ENCODE measurements around the gene TCF7. TPM values are rescaled to one million over a fixed set of nuclear protein-coding genes. Genes with fewer than 3 reads are reported as not detected.

The TCF7 gene
- total RNA-seq, 1 donor from 2014 or later: 3.4 TPM

- DNase-seq (peak; percentile 76), ATAC-seq (peak; percentile 80)
- intact Hi-C loops (cut with micrococcal nuclease): no loop called here
Measured at GRCh38 chr5:134127376-134127861, 12.9 kb downstream of the TCF7 start.

GRCh38 chr5:134127988-134128647 is 13.6 kb downstream of the TCF7 start:
- intact Hi-C loops (cut with micrococcal nuclease): no loop called here
- DNase-seq (no peak), ATAC-seq (no peak)

- no peak for ATAC-seq
- DNase-seq: no peak
- intact Hi-C loops (cut with micrococcal nuclease): no loop called here
Measured at GRCh38 chr5:134128648-134128995, 14.1 kb downstream of the TCF7 start.

GRCh38 chr5:134129411-134130238 is 15.1 kb downstream of the TCF7 start:
- DNase-seq: no peak

GRCh38 chr5:134130239-134130945 is 15.9 kb downstream of the TCF7 start:
- DNase-seq (no peak), ATAC-seq (no peak)
- intact Hi-C loops (cut with micrococcal nuclease): no loop called here

More at GRCh38 chr5:134129411-134130238, 15.1 kb downstream of the TCF7 start:
- ATAC-seq: no peak
- intact Hi-C loops (cut with micrococcal nuclease): no loop called here

- DNase-seq (no peak), ATAC-seq (no peak)
- intact Hi-C loops (cut with micrococcal nuclease): no loop called here
Measured at GRCh38 chr5:134131165-134131564, 16.7 kb downstream of the TCF7 start.

- DNase-seq (no peak), ATAC-seq (no peak)
- intact Hi-C loops (cut with micrococcal nuclease): no loop called here
Measured at GRCh38 chr5:134131578-134132350, 17.3 kb downstream of the TCF7 start.

GRCh38 chr5:134132372-134133187 is 18.1 kb downstream of the TCF7 start:
- no peak for ATAC-seq

GRCh38 chr5:134133188-134133994 is 18.9 kb downstream of the TCF7 start:
- no peak for ATAC-seq
- intact Hi-C loops (cut with micrococcal nuclease): no loop called here
- DNase-seq: no peak

More at GRCh38 chr5:134132372-134133187, 18.1 kb downstream of the TCF7 start:
- no peak for DNase-seq
- intact Hi-C loops (cut with micrococcal nuclease): no loop called here

- ATAC-seq: no peak
- intact Hi-C loops (cut with micrococcal nuclease): no loop called here
- DNase-seq: no peak
Measured at GRCh38 chr5:134133995-134134541, 19.6 kb downstream of the TCF7 start.

- no peak for ATAC-seq
- intact Hi-C loops (cut with micrococcal nuclease): no loop called here
- no peak for DNase-seq
Measured at GRCh38 chr5:134135091-134135655, 20.7 kb downstream of the TCF7 start.

- no peak for DNase-seq
- intact Hi-C loops (cut with micrococcal nuclease): no loop called here
- no peak for ATAC-seq
Measured at GRCh38 chr5:134136221-134136631, 21.7 kb downstream of the TCF7 start.

GRCh38 chr5:134136771-134137170 is 22.3 kb downstream of the TCF7 start:
- ATAC-seq: no peak
- no peak for DNase-seq

GRCh38 chr5:134138416-134139376 is 24.2 kb downstream of the TCF7 start:
- DNase-seq (no peak), ATAC-seq (no peak)
- intact Hi-C loops (cut with micrococcal nuclease): no loop called here

More at GRCh38 chr5:134136771-134137170, 22.3 kb downstream of the TCF7 start:
- intact Hi-C loops (cut with micrococcal nuclease): no loop called here

GRCh38 chr5:134139377-134139851 is 24.9 kb downstream of the TCF7 start:
- intact Hi-C loops (cut with micrococcal nuclease): no loop called here
- DNase-seq (no peak), ATAC-seq (peak; percentile 65)

Data from left ventricle myocardium superior (tissue), 1 donor.